DMS53 treated with DMSO at 0.1 percent for 48 hours (cell line): ENCODE data around the gene STUB1.
"Not testable (repeated sequence)": the region's sequence is repeated elsewhere in the genome, so short reads cannot be mapped to it uniquely, and the experiment has no call there.

Experiments used
- DNase-seq: peaks from one replicate; lab custom pipeline; 2025; ENCODE audit not compliant: unreplicated experiment; lab: John Stamatoyannopoulos, UW

Gene STUB1

GRCh38 chr16:678209-678857, 1.9 kb upstream of the STUB1 start:
- no peak for DNase-seq

DNA sequence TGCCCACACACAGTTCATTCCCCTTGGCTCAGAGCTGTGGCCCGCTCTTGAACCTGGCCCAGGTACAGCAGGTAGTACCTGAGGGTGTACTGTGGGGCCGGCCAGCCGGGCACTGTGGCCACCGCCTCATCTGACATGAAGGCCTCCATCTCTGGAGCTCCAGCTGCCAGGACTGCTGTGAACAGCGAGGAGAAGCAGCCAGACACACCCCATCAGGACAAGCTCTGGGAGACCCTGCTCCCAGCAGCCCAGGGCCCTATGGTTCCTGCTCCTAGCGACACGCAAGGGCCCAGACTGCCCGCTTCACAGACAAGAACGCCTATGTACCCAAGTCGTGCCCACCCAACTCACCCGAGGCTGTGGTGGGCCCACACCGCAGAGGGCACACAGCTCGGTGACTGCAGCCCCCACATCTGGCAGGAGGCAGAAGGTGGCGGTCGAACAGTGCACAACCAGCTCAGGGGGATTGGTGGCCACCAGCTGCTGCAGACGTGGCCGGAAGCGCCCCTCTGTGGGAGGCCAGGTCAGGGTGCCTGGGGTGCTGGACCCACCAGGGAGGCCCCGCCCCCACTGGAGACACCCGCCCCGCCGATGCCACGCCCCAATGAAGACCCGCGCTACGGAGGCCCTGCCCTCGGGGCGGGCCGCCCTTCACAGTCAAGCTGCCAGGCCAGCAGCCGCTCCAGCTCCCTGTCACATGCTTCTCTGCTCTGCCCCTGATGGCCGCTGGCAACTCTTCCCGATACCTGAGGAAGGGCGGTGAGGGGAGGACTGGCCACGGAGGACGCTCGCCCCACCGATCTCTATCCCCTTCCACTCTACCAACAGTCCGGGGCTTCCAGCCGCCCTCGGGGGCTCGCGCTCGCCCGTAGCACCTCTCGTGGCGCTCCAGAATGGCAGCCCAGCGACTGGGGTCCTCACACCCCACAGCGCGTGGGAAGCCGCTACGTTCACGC, 1.1 kb upstream of the STUB1 start:
- peak; percentile 59 for DNase-seq

DNA sequence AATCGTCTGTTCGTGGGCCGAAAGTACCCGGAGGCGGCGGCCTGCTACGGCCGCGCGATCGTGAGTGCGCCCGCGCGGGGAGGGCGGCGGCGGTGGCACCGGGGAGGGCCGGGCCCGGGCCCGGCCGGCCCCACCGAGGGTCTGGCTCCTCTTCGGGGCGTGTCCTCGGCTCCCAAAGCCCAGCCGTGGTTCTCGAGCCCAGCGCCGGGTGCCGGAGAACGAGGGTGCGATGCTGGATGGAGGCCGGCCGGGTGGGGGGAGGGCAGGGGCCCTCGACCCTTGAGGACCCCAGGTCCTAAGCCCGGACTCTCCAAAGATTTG, 375 bp downstream of the STUB1 start:
- no peak for DNase-seq

DNA sequence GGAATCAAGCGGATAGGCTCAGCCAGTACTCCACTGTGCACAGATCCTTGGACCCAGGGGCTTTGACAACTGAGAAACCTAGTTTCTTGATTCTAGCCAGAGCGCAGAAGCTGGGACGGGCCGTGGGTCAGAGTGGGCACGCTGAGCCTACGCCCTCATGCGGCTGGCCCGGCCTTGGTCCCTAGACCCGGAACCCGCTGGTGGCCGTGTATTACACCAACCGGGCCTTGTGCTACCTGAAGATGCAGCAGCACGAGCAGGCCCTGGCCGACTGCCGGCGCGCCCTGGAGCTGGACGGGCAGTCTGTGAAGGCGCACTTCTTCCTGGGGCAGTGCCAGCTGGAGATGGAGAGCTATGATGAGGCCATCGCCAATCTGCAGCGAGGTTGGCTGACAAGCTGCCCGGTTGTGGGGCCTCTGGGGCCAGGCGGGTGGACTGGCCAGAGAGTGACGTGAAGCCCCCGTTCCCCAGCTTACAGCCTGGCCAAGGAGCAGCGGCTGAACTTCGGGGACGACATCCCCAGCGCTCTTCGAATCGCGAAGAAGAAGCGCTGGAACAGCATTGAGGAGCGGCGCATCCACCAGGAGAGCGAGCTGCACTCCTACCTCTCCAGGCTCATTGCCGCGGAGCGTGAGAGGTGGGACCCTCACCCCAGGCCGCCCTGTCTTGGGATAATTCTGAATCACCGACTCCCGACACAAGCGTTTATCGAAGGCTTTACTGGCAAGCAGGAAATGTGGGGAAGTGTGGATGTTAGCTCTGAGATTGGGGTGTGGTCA, 946 bp downstream of the STUB1 start:
- no peak for DNase-seq

DNA sequence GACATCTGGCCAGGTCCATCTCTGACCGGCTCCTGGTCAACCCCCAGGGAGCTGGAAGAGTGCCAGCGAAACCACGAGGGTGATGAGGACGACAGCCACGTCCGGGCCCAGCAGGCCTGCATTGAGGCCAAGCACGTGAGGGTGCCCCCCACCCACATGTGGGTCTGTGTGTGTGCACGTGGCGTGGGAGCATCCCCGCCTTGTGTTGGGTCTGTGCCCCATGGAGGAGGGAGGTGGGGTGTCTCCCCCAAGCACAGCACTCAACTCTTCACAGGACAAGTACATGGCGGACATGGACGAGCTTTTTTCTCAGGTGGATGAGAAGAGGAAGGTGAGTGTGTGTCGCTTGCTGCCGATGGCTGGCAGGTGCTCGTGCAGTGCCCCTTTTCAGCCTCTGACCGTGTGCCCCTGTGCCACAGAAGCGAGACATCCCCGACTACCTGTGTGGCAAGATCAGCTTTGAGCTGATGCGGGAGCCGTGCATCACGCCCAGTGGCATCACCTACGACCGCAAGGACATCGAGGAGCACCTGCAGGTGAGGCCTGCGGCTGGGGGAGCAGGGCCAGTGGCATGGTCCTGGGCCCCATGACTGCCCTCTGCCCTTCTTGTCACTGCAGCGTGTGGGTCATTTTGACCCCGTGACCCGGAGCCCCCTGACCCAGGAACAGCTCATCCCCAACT, 1.7 kb downstream of the STUB1 start:
- no peak for DNase-seq

DNA sequence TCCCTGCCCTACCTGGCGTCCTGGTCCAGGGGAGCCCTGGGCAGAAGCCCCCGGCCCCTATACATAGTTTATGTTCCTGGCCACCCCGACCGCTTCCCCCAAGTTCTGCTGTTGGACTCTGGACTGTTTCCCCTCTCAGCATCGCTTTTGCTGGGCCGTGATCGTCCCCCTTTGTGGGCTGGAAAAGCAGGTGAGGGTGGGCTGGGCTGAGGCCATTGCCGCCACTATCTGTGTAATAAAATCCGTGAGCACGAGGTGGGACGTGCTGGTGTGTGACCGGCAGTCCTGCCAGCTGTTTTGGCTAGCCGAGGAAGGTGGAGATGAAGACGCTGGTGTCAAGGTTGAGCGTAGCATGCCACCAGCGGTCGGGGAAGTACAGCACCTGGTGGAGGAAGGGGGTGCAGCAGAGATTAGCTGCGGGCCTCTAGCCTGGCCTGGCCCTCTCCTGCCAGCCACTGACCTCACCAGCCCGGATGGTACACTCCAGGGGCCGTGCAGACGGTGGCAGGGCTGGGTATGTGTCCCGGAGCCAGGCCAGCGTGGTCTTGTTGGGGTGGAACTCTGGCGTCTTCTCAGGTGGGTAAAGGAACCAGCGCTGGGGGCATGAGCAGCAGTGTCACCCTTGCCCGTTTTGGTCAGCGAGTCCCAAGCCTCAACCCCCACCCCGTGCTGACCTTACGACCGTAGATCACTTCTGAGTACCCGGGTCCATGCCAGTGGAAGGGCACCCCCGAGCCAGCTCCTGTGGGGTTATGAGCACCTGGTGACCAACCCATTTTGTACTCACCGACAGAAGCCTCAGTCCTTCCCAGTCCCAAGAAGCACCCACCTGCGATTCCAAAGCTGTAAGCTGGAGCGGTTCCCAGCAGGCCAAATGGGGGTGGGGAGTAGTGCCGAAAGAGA, 2.5 kb downstream of the STUB1 start:
- DNase-seq, result no peak

- DNase-seq, result no peak
Observed at GRCh38 chr16:683396-684070, 3.3 kb downstream of the STUB1 start.

GRCh38 chr16:684071-684794, 4.0 kb downstream of the STUB1 start, which contains the start of gene JMJD8:
Gene JMJD8 (minus strand): TSS chr16:684334. CDS start chr16:684319, 15 bp downstream.
- peak; percentile 87 for DNase-seq

DNA sequence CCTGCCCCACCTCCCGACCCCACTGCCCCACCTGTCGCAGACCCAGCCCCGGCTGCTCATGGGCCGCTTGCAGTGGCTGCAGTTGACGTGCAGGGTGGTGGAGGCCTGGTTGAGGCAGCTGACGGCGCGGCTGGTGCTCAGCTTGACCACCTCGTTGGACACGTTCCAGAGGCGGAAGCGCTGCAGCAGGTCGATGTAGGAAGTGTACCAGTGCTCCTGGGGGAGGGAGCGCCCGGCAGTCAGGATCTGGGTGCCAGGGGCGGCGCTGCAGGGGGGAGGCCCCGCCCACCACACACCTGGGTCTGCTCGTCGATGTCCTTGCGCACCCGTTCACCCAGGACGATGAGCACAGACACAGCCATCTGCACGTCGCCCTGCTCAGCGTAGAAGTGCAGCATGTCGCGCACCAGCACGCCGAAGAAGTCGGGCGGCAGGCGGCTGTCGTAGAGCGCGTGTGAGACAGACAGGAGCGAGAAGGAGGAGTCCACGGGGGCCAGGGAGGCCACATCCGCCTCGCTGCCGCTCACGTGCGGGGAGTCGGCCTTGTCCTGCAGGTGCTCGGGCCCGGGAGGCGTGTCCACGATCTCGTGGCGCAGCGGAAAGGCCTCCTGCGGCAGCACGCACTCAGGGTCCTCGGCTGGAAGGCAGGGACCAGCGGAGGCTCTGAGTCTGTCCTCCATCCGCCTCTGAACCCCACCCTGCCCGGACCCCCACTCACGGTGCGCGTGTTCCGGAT, 4.9 kb downstream of the STUB1 start:
- DNase-seq, result peak; percentile 85

GRCh38 chr16:685967-686366, 5.8 kb downstream of the STUB1 start:
- peak; percentile 31 for DNase-seq

DNA sequence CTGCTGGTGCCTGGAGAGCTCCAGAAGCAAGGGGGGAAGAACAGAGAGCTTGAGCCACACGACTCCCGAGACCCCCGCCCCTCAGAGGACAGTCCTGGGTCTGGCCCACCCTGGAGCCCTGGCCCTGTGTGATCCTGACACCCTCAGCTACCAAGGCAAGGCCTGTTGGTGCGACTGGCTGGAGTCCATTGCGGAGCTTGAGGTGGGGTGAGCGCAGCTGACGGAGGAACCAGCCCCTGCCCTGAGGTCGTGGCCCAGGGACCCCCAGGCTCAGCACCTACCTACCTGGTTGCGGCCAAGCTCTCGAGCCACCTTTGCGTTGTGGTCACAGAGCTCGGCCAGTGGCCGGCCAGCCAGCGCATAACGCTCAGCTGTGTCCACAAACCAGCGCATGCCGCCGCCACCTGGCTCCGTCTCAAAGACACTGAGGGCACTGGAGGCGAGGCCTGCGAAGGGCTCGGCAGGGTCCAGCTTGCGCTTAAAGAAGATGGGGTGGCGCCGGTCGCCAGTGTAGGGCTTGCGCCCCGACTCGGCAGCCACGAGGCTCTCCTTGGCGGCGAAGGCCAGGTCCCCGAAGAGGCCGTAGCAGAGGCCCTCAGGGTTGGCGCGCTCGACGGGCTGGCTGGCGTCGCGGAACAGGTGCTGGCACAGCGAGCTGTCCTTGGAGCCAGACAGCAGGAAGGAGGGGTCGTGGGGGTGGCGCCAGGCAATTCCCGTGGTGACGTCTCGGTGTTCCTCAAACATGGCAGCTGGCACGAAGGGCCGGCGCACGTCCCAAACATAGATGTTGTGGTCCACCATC, 6.5 kb downstream of the STUB1 start:
- DNase-seq, result no peak

- DNase-seq, result no peak
Observed at GRCh38 chr16:687499-687898, 7.3 kb downstream of the STUB1 start.

DNA sequence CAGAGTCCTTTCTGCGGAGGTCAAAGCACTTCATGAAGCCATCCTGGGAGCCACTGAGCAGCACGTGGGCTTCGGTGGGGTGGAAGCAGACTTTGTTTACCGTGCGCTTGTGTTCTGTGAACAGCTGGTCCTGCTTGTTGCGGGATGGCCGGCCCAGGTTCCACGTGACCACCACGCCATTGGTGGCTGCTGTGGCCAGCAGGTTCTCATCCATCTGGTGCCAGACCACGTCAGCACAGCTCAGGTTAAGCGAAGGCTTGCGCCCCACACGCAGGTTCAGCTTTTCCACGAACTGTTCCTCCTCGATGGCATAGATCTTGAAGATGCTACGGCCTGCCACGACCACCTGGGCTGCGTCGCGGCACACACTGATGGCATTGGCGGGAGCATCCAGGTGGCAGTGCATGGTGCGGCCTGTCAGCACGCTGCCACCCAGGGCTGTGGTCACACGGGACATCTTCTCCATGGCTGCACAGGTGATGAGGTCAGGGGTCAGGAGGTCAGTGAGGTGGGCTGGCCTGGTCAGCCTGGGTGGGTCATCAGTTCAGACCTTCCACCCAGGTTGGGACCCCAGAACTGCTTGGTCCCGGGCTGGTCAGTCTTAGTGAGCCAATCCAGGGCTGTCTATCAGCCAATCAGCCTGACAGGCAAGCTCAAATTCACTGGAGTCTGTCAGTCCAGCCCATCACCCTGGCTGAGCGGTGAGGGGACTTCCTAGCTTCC, 9.1 kb downstream of the STUB1 start:
- DNase-seq, result no peak

- not testable (repeated sequence) for DNase-seq
Observed at GRCh38 chr16:691242-691641, 11.0 kb downstream of the STUB1 start.

DNA sequence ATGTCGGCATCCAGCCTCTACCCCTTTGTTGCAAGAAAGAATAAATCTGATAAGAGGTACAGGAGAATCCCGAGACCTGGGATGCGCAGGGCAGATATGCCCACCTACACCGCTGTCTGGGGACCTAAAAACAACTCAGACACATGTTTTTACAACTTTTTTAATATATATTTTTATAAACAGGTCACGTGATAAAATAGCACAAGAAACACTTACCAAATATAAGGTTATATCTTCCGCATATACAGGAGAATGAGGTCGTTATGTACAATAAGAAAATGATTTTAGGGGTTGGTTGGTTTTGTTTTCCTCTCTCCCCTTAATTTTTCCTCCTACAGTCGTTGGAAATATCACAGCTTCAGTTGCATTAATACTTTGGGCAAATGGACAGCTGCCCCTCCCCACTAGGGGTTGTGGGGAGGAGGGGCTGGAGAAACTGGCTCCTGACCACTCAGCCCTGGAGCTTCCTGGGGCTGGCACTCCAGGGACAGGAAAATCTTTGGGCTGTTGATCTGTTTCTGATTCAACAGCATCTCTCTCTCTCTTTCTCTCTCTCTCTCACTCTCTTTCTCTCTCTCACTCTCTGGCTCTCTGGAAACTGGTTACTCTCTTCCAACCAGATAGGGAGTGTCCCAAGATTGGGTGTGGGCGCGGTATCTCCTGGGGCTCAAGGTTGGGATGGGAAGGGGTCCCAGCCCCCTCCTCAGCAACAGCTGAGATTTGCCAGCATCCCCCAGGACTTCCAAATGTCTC, 12.3 kb downstream of the STUB1 start:
- DNase-seq, result no peak

DNA sequence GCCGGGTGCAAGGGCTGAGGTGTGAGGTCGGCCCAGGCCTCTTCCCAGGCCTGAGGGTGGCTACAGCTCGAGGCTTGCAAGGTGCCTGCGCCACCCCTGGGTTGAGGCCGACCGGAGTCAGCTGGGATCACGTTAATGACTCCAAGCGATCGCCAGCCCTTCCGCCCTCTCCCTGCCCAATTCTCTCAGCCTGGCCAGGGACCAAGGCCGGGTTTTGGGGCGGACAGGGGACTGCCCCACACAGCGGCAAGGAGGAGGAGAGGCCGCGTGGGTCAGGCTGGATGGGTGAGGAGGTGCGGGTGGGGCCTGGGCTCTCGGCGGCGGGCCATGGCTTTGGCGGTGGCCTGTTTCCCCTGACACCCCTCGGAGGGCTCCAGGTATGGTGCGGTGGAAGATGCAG, 13.2 kb downstream of the STUB1 start:
- no peak for DNase-seq
